Posterior cingulate gyrus (tissue), 11 donors: ENCODE results near the gene ARHGEF19.
"Not testable (repeated sequence)": the region's sequence is repeated elsewhere in the genome, so short reads cannot be mapped to it uniquely, and the experiment has no call there.

Experiments
- DNase-seq, 10 donors: peaks; one replicate each; pipeline versions ENCODE4 v3.0.0 to v3.0.0-alpha.2; 2020 to 2021; ENCODE audit warnings: mixed read lengths in 3 of 10
- intact Hi-C: fragments of 100-400 bp; cut with DNase I; formaldehyde crosslinking; loops from one replicate; pipeline ENCODE4 v1.15.1; 2023

Gene ARHGEF19

GRCh38 chr1:16207318-16208269 lies 4.9 kb downstream of the ARHGEF19 start:
- peak in 1 of 10 donors; percentile 55 for DNase-seq
- intact Hi-C loops: no loop called here

DNA sequence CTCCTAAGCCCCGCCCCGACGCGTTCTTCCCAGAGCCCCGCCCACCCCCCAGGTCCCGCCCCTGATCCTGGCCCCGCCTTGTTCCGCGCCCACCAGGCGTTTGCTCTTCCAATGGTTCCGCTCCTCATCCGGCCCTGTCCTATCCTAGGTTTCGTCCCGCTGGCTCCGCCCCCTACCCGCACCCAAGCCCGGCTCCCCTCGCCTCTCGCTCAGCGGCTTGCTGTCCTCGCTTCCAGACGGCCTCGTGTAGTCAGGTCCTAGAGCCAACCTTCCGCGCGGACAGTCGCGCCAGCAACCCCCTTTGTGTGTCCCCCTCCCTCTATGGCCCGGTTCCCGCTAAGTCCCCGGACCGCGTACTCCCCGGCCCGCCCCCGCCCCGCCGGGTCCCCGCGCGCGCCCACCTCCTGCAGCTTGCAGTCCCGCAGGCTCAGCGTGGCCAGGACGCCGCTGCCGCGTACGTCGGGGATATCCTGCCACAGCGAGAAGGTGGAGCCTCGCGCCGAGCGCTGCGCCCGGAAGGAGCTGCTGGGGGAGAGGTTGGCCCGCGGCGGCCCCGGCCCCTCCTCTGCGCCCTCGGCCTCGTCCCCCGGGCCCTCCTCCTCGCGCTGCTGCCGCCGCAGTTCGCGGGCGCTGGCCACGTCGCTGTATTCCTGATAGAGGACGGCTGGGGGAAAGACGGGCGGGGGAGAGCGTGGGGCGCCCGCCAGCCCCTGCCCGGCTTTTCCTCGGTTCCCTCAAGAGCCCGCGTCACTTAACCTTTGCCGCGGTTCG lies 5.7 kb downstream of the ARHGEF19 start:
- DNase-seq: peak; percentile 81 to 98 (median 88)
- intact Hi-C loops: no loop called here

GRCh38 chr1:16205891-16206546 lies 6.4 kb downstream of the ARHGEF19 start:
- intact Hi-C loops: no loop called here
- peak in 1 of 10 donors; percentile 50 for DNase-seq

DNA sequence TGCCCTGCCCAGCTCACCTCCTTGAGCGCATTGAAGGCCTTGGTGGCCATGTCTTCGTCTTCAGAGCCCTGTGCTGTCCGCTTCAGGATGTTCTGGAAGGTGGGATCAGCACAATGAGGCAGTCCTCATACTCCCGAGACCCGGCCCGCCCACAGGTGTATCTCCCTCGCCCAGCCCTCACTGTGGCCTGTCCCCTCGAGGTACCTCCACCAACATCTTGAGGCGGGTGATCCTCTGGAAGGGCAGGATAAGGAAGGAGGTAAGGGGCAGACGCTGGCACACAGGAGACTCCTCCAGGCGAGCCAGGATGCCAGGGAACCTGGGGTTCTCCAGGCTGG lies 7.1 kb downstream of the ARHGEF19 start:
- peak in 1 of 10 donors; percentile 44 for DNase-seq
- intact Hi-C loops: no loop called here

DNA sequence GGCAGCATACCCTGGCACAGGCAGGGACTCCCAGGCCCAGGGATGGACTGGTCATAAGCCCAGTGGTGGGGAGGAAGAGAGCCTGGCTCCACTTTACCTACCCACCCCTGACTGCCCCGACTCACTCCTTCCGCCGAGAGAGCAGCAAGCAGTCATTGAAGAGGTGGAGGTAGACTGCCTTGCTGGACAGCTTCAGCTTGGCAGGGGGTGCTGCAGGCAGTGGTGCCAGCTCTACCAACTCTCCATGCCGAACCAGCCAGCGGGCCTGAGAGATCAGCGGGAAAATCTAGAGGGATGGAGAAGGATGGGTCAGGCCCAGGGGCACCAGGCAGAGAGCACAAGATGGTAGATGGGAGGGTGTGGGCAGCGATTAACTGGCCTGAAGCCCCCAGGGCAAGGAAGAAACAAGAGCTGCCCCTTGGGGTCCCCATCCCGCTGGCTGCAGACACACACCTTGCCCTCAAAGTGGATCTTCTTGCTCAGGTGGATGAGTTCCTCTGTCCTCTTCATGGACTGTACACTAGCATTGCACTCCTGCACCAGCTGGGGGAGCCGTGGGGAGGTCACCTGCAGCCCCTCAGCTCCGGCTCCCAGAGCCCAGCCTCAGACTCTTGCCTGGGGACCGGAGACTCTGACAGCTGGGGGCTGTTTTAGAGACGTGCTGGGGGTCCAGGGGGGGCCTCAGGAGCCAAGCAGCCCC lies 7.7 kb downstream of the ARHGEF19 start:
- intact Hi-C loops: no loop called here
- peak in 1 of 10 donors; percentile 39 for DNase-seq

DNA sequence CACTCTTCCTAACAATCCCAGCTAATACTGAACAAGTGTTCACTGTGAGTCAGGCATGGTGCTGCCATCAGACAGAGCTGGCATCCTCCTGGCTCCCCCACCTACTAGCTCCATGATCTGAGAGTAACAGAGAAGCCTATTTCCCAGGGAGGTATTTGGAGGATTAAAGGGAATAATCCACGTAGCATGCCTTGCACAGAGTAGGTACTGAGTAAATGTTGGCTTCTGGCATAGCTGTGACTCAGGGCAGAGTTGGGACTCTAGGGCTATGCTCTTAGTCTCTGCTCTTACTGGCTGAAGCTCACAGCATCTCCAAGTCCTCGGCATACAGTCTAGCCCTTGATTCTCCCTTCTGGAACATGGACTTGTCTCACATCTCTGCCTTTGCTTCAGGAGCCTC lies 8.2 kb downstream of the ARHGEF19 start:
- peak in 1 of 10 donors; percentile 21 for DNase-seq
- intact Hi-C loops: no loop called here

DNA sequence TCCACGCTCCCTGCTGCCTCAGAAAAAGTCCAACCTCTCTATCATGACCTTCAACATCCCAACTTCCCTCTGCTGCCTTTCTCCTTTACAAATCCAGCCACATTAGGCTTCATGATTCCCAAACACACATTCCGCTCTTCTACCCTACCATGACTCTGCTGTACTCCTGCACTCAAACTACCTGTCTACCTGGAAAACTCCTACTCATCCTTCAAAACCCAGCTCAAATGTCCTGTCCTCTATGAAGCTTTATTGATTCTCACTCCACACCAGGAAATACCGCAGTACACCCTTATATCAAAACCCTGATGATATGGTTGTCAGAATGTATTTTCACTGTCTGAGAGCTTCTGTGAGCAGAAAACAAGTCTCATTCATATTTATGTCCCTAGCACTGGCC lies 8.9 kb downstream of the ARHGEF19 start:
- intact Hi-C loops: no loop called here
- no peak for DNase-seq

- intact Hi-C loops: no loop called here
- DNase-seq: peak in 1 of 10 donors; percentile 29
Measured at GRCh38 chr1:16202281-16203210, 9.9 kb downstream of the ARHGEF19 start.

DNA sequence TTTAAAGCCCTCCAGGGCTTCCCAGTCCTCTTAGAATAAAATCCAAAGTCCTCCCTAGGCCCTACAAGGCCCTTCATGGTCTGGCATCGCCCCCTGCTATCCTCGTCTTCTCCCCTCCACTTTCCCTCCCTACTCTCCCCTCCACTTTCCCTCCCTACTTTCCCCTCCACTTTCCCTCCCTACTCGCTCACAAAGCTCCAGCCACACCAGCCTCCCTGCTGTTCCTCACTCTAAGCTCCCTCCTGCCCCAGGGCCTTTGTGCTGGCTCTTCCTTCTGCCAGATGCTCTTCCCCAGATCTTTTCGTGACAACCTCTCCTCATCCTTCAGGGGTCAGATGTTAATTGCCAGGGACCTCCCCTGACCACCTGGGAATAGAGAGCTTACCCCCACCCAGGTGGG lies 12.8 kb downstream of the ARHGEF19 start:
- intact Hi-C loops: no loop called here

DNA sequence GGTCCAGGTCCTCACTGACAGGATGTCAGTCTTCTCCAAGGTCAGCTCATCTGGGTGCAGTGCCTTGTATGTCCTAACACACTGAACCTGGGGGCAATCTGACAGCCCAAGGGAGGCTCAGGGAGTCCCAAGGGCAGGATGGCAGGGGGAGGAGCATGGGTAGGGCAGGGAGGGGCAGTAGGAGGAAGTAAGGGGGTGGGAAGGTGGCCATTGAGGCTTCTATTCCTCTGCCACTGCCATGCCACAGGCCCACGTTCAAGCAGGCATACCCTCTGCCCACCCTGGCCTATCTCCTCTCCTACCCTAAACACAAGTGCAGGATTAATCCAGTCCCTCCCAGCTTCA lies 13.3 kb downstream of the ARHGEF19 start:
- intact Hi-C loops: no loop called here

More for the DNA sequence above, 12.8 kb downstream of the ARHGEF19 start:
- DNase-seq: no peak

GRCh38 chr1:16198444-16199156 lies 13.9 kb downstream of the ARHGEF19 start:
- intact Hi-C loops: no loop called here
- peak in 1 of 10 donors; percentile 47 for DNase-seq

More for the DNA sequence above, 13.3 kb downstream of the ARHGEF19 start:
- peak in 1 of 10 donors; percentile 16 for DNase-seq

DNA sequence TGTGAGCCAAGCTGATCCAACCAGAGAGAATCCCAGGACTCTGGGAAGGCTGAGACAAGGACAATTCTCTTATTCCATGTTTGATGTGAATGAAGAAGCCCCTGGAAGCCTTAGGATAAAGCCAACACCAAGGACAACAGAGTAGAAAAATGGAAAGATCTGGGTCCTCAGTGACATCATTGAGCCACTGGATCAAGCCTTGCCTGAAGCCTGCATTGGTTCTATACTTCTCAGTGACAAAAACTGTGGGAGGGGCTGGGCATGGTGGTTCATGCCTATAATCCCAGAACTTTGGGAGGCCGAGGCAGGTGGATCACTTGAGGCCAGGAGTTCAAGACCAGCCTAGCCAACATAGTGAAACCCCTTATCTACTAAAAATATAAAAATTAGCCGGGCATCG lies 15.6 kb downstream of the ARHGEF19 start:
- DNase-seq: no peak
- intact Hi-C loops: no loop called here

DNA sequence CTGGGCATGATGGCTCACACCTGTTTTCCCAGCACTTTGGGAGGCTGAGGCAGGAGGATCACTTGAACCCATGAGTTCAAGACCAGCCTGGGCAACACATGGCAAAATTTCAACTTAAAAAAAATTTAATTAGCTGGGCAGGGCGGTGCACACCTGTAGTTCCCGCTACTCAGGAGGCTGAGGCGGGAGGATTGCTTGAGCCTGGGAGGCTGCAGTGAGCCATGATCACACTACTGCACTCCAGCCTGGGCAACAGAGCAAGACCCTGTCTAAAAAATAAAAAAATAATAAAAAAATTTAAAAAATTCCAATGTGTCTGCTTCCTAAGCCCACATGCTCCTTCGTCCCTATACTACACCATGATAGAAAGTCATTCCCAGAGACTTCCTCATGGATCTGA lies 16.3 kb downstream of the ARHGEF19 start:
- intact Hi-C loops: not testable (repeated sequence)

DNA sequence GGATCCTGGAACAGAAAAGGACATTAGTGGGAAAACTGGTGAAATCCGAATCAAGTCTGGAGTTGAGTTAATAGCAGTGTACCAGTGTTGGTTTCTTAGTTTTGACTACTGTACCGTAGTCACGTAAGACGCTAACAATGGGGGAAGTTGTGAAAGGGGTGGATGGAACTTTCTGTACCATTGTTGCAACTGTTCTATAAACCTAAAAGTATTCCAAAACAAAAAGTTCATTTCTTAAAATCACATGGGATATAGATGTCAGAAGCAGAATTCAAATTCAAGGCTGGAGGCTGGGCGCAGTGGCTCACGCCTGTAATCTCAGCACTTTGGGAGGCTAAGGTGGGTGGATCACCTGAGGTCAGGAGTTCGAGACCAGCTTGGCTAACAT lies 16.9 kb downstream of the ARHGEF19 start:
- no peak for DNase-seq
- intact Hi-C loops: no loop called here

More for the DNA sequence above, 16.3 kb downstream of the ARHGEF19 start:
- not testable (repeated sequence) for DNase-seq

- no peak for DNase-seq
- intact Hi-C loops: no loop called here
Measured at GRCh38 chr1:16191916-16192546, 20.4 kb downstream of the ARHGEF19 start.

- intact Hi-C loops: no loop called here
- DNase-seq: no peak
Measured at GRCh38 chr1:16191309-16191708, 21.1 kb downstream of the ARHGEF19 start.

DNA sequence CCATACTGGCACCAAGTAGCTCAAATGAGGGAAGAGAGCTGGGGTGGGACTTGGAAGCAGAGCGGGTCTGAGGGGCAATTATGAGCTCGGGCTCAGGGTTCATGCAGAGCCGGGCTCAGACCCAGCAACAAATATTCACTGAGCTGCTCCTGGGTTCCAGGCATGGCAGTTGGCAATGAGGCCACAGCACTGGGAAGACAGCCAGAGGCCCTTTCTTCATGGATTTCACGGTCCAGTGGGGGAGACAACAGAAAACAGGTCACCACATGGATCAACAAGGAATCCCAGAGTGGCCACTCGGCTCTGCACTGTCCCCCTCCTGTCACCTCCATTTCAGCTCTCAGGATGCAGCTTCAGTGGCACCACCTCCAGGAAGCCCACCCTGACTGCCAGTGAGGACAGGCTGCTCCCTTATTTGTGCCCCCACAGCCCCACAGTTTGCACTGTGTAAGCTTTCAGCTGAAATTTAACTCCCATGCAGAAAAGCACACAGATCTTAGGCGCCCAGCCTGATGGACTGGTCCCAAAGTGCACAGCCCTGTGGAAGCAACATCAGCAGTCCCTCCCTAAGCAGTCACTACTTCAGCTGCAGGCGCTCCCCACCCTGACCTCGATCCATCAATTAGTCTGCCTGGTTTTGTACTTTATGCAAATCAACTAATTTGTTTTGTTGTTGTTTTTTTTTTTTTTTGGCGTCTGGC lies 22.4 kb downstream of the ARHGEF19 start:
- intact Hi-C loops: loop anchor here (5.0 kb wide), 1 partner anchor 52 kb away; no protein-coding TSS in a partner anchor
- DNase-seq: peak in 6 of 10 donors; percentile 45 to 81 (median 56)
